ENCODE results near the gene COL5A3.
"Not testable (repeated sequence)": the region's sequence is repeated elsewhere in the genome, so short reads cannot be mapped to it uniquely, and the experiment has no call there.

DNA sequence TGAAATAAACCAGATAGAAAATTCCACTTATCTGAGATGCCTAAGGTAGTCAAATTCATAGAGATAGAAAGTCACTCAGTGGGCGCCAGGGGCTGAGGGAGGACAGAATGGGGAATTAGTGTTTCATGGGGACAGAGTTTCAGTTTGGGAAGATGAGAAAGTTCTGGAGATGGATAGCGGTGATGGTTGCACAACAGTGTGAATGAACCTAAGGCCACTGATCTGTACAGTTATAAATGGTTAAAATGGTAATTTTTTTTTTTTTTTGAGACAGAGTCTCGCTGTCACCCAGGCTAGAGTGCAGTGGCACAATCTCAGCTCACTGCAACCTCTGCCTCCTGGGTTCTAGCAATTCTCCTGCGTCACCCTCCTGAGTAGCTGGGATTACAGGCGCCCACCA lies 12.8 kb upstream of the COL5A3 start:
- TF ChIP-seq CTCF (IDR thresholded peaks at IDR 0.05; ENCODE audit: low read length); EZH2 (IDR thresholded peaks at IDR 0.05; ENCODE audit: borderline replicate concordance, low read length): not testable (repeated sequence)
